Naive B cell (primary cell): ENCODE measurements around the gene ASF1A. TPM values are rescaled to one million over a fixed set of nuclear protein-coding genes. Genes with fewer than 3 reads are reported as not detected.

Source experiments
- ATAC-seq, 2 donors: fragments of 150-1000 bp; cut with Tn5 transposase; 2 replicates each; pipeline ENCODE4 v1.10.0; 2021; ENCODE audit warnings: low read depth in 2 of 2, mild to moderate bottlenecking in 2 of 2, moderate library complexity in 2 of 2
- DNase-seq: peaks from one replicate; pipeline ENCODE4 v3.0.0; 2022
- H3K27ac Mint-ChIP-seq, 6 donors: one replicate each; pipeline ENCODE4 v1.8.0; 2020 to 2022; ENCODE audit warnings: mild to moderate bottlenecking in 6 of 6, mixed read lengths in 6 of 6, moderate library complexity in 5 of 6, inconsistent platforms in 2 of 6
- H3K27me3 Mint-ChIP-seq, 3 donors: one replicate each; pipeline ENCODE4 v1.8.0; 2021 to 2022; ENCODE audit warnings: mixed read lengths in 3 of 3, mild to moderate bottlenecking in 1 of 3
- H3K36me3 Mint-ChIP-seq, 2 donors: one replicate each; pipeline ENCODE4 v1.8.0; 2020 to 2022; ENCODE audit warnings: mixed read lengths in 2 of 2, inconsistent platforms in 1 of 2, mild to moderate bottlenecking in 1 of 2
- H3K4me1 Mint-ChIP-seq, 3 donors: one replicate each; pipeline ENCODE4 v1.8.0; 2020 to 2022; ENCODE audit warnings: mixed read lengths in 3 of 3, inconsistent platforms in 1 of 3, mild to moderate bottlenecking in 1 of 3, moderate library complexity in 1 of 3
- H3K4me3 Mint-ChIP-seq, 8 donors: one replicate each; pipeline ENCODE4 v1.8.0; 2020 to 2022; ENCODE audit warnings: mild to moderate bottlenecking in 8 of 8, mixed read lengths in 8 of 8, moderate library complexity in 8 of 8, inconsistent platforms in 2 of 8
- H3K9me3 Mint-ChIP-seq, 7 donors: one replicate each; pipeline ENCODE4 v1.8.0; 2020 to 2022; ENCODE audit warnings: mixed read lengths in 7 of 7, mild to moderate bottlenecking in 5 of 7, inconsistent platforms in 2 of 7, moderate library complexity in 1 of 7
- polyA plus RNA-seq, 6 donors: library from polyadenylated mRNA; unstranded; fragments of 300-500 nt; fragmentation: Illumina TruSeq; gene quantifications; one replicate each; pipeline ENCODE4 v1.2.3, GENCODE V29; 2021; ENCODE audit warnings: low read depth in 6 of 6

ASF1A gene
- polyA plus RNA-seq, 6 donors from 2014 or later, result 20.2 to 27.8 (median 26.7) TPM

DNA sequence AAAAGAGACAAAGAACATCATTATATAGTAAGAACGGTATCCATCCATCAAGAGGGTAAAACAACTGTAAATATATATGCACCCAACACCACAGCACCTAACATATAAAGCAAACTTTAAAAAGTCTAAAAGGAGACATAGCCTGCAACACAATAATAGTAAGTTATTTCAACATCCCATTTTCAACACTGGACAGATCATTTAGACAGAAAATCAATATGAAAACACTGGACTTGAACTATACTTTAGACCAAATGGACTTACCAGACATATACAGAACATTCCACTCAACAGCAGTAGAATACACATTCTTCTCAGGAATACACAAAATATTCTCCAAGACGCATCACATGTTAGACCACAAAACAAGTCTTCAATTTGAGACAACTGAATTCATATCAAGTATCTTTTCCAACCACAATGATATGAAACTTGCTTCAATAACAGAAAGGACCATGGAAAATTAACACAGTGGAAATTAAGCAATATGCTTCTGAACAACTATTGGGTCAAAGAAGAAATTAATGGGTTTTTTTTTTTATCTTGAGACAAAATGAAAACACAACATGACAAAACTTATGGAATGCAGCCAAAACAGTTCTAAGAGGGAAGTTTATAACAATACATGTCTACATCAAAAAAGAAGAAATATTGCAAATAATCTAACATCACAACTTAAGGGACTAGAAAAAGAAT, 23.9 kb upstream of the ASF1A start:
- Mint-ChIP-seq H3K27ac (no peak overlapping the region), H3K4me3 (no peak overlapping the region), H3K36me3 (peaks cover 33 to 35% of the 10 kb centered on the region in 2 donors), H3K4me1 (peaks cover 29 to 61% (median 49%) of the 10 kb centered on the region in 3 donors), H3K27me3 (no peaks in the 10 kb centered on the region), H3K9me3 (peaks cover 8 to 31% (median 21%) of the 10 kb centered on the region in 7 donors)
- ATAC-seq (no peak), DNase-seq (no peak)

DNA sequence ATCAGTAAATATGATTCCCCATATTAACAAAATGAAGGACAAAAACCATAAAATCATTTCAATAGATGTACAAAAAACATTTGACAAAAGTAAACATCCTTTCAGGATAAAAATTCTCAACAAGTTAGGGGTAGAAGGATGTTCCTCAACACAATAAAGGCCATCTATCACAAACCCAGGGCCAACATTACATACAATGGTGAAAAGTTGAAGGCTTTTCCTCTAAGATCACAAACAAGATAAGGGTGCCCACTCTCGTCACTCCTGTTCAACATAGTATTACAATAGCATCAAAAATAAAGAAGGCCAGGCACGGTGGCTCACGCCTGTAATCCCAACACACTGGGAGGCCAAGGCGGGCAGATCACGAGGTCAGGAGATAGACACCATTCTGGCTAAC, 22.6 kb upstream of the ASF1A start:
- H3K27ac Mint-ChIP-seq, result peak overlapping the region in 2 of 6 donors; percentile 18 to 20
- DNase-seq (no peak), ATAC-seq (no peak)

DNA sequence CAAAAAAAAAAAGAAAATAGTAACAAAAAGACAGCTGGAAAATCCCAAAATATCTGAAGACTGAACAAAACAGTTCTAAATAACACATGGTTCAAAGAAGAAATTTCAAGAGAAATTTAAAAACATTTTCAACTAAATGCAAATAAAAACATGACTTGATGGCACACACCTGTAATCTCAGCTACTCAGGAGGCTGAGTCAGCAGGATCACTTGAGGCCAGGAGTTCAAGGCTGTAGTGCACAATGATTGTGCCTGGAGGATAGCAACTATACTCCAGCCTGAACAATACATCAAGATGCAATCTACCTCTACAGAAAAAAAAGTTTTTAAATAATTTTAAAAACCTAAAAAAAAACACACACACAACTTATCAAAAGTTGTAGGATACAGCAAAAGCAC, 21.6 kb upstream of the ASF1A start:
- ATAC-seq (no peak), DNase-seq (no peak)
- no peaks in the 10 kb centered on the region for H3K27me3 Mint-ChIP-seq
- no peak overlapping the region for H3K4me3 Mint-ChIP-seq
- H3K4me1 Mint-ChIP-seq, result peaks cover 15 to 52% (median 42%) of the 10 kb centered on the region in 3 donors
- peak overlapping the region in 1 of 6 donors; percentile 19 for H3K27ac Mint-ChIP-seq
- peaks cover 20 to 24% of the 10 kb centered on the region in 2 donors for H3K36me3 Mint-ChIP-seq
- H3K9me3 Mint-ChIP-seq, result peaks cover 0 to 21% (median 8%) of the 10 kb centered on the region in 7 donors

More for the DNA sequence above, 22.6 kb upstream of the ASF1A start:
- Mint-ChIP-seq H3K36me3 (peaks cover 27 to 30% of the 10 kb centered on the region in 2 donors), H3K4me1 (peaks cover 17 to 48% (median 39%) of the 10 kb centered on the region in 3 donors), H3K9me3 (peaks cover 3 to 28% (median 15%) of the 10 kb centered on the region in 7 donors), H3K4me3 (no peak overlapping the region), H3K27me3 (no peaks in the 10 kb centered on the region)

DNA sequence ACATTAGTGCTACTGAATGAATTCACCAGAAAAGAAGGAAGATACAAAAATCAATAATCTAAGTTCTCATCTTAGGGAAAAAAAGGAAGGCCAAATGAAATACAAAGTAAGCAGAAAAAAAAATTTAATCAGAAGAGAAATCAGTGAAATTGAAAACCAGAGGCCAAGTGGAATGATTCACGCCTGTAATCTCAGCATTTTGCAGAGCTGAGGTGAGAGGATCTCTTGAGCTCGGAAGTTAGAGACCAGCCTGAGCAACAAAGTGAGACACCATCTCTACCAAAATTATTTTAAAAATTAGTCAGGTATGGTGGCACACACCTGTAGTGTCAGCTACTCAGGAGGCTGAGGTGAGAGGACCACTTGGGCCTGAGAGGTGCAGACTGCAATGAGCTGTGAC, 21.2 kb upstream of the ASF1A start:
- DNase-seq, result no peak
- Mint-ChIP-seq H3K27me3 (no peaks in the 10 kb centered on the region), H3K4me3 (peak overlapping the region in 2 of 8 donors; percentile 4 to 55), H3K4me1 (peaks cover 17 to 56% (median 42%) of the 10 kb centered on the region in 3 donors), H3K27ac (peak overlapping the region in 1 of 6 donors; percentile 19), H3K36me3 (peaks cover 20 to 24% of the 10 kb centered on the region in 2 donors), H3K9me3 (peaks cover 0 to 21% (median 8%) of the 10 kb centered on the region in 7 donors)
- no peak for ATAC-seq

DNA sequence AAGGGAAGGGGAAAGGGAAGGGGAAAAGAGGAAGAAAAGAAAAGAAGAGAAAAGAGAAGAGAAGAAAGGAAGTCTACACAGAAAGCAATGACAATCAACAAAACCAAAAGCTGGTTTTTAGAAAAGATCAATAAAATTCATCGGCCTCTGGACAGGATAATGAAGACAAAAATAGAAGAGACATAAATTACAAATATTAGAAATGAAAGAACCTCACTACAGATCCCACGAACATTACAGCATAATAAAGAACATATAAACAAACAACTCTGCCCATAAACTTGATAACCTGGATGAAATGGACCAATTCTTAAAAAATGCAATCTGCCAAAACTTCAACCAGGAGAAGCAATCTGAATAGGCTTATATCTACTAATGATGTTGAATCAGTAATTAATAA, 20.7 kb upstream of the ASF1A start:
- H3K4me3 Mint-ChIP-seq, result no peak overlapping the region
- no peak for DNase-seq
- H3K9me3 Mint-ChIP-seq, result peaks cover 0 to 19% (median 8%) of the 10 kb centered on the region in 7 donors
- H3K27me3 Mint-ChIP-seq, result no peaks in the 10 kb centered on the region
- peaks cover 20 to 21% of the 10 kb centered on the region in 2 donors for H3K36me3 Mint-ChIP-seq
- ATAC-seq, result no peak
- H3K27ac Mint-ChIP-seq, result peak overlapping the region in 1 of 6 donors; percentile 78
- peaks cover 17 to 61% (median 42%) of the 10 kb centered on the region in 3 donors for H3K4me1 Mint-ChIP-seq

DNA sequence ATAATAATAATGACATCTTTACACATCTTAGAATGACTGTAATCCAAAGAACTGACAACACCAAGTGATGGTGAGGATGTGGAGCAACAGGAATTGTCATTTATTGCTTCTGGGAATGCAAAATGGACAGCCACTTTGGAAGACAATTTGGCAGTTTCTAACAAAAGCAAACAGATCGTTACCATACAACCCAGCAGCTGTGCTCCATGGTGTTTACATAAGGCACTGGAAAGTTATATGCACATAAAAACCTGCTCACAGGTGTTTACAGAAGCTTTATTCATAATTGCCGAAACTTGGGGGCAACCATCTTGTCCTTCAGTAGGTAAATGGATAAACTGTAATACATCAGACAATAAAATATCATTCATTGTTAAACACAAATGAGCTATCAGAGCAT, 18.3 kb upstream of the ASF1A start:
- ATAC-seq (no peak), DNase-seq (no peak)
- peaks cover 3 to 9% of the 10 kb centered on the region in 2 donors for H3K36me3 Mint-ChIP-seq
- no peaks in the 10 kb centered on the region for H3K27me3 Mint-ChIP-seq
- no peak overlapping the region for H3K27ac Mint-ChIP-seq
- H3K4me3 Mint-ChIP-seq, result no peak overlapping the region
- H3K4me1 Mint-ChIP-seq, result peaks cover 28 to 60% (median 55%) of the 10 kb centered on the region in 3 donors
- H3K9me3 Mint-ChIP-seq, result peaks cover 0 to 1% (median 0%) of the 10 kb centered on the region in 7 donors

DNA sequence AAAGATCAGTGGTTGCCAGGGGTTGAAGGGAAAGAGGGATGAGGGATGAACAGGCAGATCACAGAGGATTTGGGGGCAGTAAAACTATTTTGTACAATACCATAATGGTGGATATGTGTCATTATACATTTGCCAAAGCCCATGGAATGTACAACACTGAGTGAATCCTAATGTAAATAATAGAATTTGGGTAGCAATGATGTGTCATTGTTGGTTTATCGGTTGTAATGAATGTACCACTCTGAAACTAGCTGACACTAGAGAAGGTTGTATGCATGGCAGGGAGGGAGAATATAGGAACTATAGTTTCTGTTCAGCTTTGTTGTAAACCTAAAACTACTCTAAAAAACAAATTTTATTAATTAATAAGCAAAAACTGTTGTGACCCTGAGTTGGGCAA, 17.8 kb upstream of the ASF1A start:
- Mint-ChIP-seq H3K27ac (no peak overlapping the region), H3K9me3 (peaks cover 0 to 1% (median 0%) of the 10 kb centered on the region in 7 donors), H3K27me3 (no peaks in the 10 kb centered on the region), H3K4me1 (peaks cover 31 to 59% (median 57%) of the 10 kb centered on the region in 3 donors), H3K4me3 (no peak overlapping the region), H3K36me3 (peaks cover 0 to 4% of the 10 kb centered on the region in 2 donors)
- ATAC-seq, result no peak
- DNase-seq, result no peak

DNA sequence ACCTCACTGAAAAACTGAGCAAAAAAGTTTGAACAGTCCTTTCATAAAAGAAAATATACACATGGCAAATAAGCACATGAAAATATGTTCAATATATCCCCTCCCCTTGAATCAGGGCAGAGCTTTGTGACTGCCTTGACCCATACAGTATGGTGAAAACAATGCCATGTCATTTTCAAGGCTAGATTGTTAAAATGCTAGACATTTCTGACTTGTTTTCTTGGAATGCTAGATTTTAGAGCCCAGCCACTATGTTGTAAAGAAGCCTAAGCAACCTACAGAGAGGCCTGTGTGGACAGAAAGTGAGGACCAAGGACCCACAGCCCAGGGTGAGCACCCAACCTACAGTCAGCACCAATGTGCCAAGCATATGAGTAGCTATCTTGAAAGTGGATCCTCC, 17.1 kb upstream of the ASF1A start:
- Mint-ChIP-seq H3K27ac (peak overlapping the region in 1 of 6 donors; percentile 21), H3K9me3 (peaks cover 0 to 1% (median 0%) of the 10 kb centered on the region in 7 donors), H3K4me3 (no peak overlapping the region), H3K27me3 (no peaks in the 10 kb centered on the region), H3K4me1 (peaks cover 37 to 59% (median 57%) of the 10 kb centered on the region in 3 donors), H3K36me3 (no peaks in the 10 kb centered on the region)
- ATAC-seq (no peak), DNase-seq (no peak)

DNA sequence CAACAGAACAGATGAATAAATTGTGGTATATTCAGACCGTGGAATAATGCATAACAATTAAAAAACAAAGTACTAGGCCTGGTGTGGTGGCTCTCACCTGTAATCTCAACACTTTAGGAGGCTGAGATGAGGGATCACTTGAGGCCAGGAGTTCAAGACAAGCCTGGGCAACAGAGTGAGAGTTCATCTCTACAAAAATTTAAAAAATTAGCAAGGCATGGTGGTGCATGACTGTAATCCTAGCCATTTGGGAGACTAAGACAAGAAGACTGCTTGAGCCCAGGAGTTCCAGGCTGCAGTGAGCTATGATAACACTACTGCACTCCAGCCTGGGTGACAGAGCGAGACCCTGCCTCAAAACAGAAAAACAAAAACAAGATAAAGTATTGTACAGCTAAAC, 16.1 kb upstream of the ASF1A start:
- Mint-ChIP-seq H3K4me1 (peaks cover 41 to 61% (median 58%) of the 10 kb centered on the region in 3 donors), H3K27ac (peak overlapping the region in 1 of 6 donors; percentile 74), H3K4me3 (no peak overlapping the region)

DNA sequence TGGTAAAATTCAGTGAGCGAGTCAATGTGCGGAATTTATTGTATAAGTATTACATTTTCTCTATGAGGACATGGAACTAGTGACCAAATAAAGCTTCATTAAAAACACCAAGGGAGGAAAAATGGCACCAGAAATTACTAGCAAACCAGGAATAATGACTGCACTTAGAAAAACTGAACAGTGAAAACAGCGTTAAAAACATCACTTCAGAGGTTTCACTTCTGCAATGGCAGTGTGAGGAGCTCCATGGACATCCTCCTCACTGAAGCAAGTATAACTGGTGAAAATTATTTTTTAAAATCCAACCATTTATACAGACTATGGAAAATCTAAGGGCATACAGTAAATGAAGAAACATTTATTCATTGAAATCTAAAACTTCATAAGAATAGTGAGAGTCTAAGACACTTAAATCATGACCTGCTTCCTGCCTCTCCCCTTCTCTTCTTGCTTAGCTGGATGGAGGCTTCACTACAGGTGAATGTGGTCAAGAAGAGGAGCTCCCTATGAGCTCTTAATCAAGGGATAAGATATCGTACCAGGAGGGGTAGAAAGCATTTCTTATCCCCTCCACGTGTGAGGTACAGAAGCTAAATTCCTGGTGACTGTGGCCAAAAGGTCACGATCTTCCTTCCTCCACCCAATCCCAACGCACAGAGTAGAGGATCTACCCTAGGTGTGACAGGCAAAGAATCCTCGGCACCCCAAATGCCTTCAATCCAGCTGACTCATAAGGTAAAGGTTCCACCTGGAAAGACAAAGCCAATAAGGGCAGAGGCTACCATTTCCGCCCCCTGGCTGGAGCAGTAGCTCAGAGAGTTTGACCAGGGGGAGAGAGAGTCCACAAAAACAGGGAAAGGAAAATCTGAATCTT, 12.3 kb upstream of the ASF1A start:
- Mint-ChIP-seq H3K9me3 (peaks cover 0 to 1% (median 0%) of the 10 kb centered on the region in 7 donors), H3K4me1 (peaks cover 47 to 78% (median 55%) of the 10 kb centered on the region in 3 donors), H3K36me3 (no peaks in the 10 kb centered on the region), H3K27me3 (no peaks in the 10 kb centered on the region), H3K4me3 (peak overlapping the region; percentile 10 to 73 (median 65)), H3K27ac (peak overlapping the region in 5 of 6 donors; percentile 2 to 78 (median 4))
- no peak for DNase-seq
- ATAC-seq, result peak; percentile 88 to 92

More for the DNA sequence above, 16.1 kb upstream of the ASF1A start:
- peaks cover 0 to 1% (median 0%) of the 10 kb centered on the region in 7 donors for H3K9me3 Mint-ChIP-seq
- H3K27me3 Mint-ChIP-seq, result no peaks in the 10 kb centered on the region
- no peaks in the 10 kb centered on the region for H3K36me3 Mint-ChIP-seq
- DNase-seq (no peak), ATAC-seq (no peak)

DNA sequence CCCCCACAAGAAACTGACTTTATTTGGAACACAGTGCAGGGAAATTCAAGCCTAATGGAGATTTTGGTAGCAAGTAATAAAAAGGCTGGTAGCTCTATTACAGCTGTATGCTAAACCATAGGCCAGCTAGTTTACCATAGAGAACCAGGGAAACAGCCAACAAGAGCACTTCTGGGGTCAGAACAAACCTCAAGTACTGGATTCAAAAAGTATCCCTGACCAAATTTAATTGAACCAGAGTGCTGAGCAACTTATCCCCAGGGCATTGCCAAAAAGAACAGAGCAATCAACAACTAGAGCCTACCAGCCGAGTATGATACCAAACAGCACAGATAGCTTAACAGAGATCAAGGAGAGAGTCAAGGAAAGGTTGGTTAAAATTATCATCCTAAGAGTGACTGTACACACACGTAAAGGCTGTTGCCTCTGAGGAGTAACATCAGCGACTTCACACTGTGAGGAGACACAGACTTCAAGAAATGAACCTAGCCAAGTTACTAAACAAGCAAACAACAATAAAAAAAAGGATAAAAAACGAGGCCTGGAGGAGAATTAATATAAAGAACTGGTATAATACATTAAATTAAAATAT, 11.5 kb upstream of the ASF1A start:
- Mint-ChIP-seq H3K27ac (peak overlapping the region in 2 of 6 donors; percentile 4), H3K36me3 (no peaks in the 10 kb centered on the region), H3K27me3 (no peaks in the 10 kb centered on the region), H3K9me3 (peaks cover 0 to 1% (median 0%) of the 10 kb centered on the region in 7 donors), H3K4me1 (peaks cover 44 to 79% (median 58%) of the 10 kb centered on the region in 3 donors), H3K4me3 (no peak overlapping the region)
- ATAC-seq, result no peak
- no peak for DNase-seq

DNA sequence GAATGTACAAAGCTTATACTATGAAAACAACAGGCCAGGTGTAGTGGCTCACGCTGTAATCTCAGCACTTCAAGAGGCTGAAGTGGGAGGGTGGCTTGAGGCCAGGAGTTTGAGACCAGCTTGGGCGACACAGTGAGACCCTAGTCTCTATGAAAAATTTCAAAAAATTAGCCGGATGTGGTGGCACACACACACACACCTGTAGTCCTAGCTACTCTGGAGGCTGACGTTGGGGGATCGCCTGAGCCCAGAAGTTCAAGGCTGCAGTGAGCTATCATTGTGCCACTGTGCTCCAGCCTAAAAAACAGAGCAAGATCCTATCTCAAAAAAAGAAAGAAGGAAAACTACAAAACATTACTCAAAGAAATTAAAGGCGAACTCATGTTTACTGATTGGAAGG, 7.3 kb upstream of the ASF1A start:
- Mint-ChIP-seq H3K36me3 (no peaks in the 10 kb centered on the region), H3K4me3 (no peak overlapping the region), H3K27ac (peak overlapping the region in 2 of 6 donors; percentile 21 to 47), H3K9me3 (peaks cover 0 to 2% (median 0%) of the 10 kb centered on the region in 7 donors), H3K27me3 (no peaks in the 10 kb centered on the region), H3K4me1 (peaks cover 43 to 79% (median 51%) of the 10 kb centered on the region in 3 donors)
- ATAC-seq (no peak), DNase-seq (no peak)

DNA sequence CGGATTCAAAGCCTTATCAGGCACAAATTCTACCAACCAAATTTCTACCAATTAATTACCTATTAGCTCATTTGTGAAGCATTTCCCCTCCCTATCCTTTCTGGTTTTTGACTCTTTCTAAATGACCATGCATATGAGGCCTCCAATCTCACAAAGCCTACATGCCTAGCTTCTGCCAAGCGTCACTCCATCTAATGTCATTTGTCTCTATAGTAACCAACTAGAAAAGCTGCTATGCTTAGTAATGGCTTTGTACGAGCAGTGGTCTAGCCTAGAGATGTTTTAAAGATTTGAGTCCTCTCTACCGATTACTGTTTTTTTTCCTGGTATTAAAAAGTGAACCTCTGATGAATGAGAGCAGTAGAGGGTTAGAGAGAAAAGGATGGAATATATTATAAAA, 4.8 kb upstream of the ASF1A start:
- Mint-ChIP-seq H3K27ac (peak overlapping the region in 2 of 6 donors; percentile 23 to 66), H3K4me3 (no peak overlapping the region), H3K36me3 (peaks cover 0 to 8% of the 10 kb centered on the region in 2 donors), H3K9me3 (peaks cover 0 to 2% (median 0%) of the 10 kb centered on the region in 7 donors), H3K27me3 (no peaks in the 10 kb centered on the region), H3K4me1 (peaks cover 51 to 83% (median 54%) of the 10 kb centered on the region in 3 donors)
- no peak for DNase-seq
- no peak for ATAC-seq
